Kidney capillary endothelial cell (primary cell): ENCODE results near the gene CLIP3.

Experiments used
- DNase-seq: peaks from one replicate; pipeline ENCODE4 v3.0.0-alpha.2; 2018; ENCODE audit warnings: low spot score

CLIP3 gene

DNA sequence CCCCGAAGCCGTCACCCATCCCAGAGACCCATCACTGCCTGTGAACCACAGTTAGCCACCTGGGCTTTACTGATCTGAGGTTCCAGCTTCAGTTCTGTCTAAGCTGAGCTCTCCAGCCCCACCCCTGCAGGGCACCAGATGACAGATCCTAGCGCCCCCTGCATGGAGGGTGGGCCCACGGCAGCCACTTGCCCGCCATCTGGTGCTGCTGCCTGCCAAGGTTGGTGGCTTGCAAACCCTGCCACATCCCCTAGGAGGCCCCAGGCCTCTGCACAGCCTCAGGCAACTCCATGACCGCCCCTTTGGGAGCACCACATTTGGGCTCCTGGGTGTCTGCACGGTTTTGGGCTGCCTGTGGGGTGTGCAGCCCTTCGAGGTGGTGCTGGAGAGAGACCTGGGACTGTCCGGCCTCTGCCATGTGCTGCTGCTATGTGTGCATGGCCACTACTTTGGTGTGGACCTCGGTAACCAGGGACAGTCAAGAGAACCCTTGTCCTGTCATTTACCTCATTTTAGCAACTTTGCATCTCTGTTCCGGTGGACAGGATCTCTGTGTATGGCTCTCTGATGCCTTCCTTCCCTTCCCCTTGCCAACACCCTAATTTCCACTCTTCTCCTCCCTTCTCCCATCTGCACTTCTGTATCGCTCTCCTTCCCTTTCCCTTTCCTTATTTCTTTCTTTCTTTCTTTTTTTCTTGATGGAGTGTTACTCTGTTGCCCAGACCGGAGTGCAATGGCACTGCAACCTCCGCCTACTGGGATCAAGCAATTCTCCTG lies 55.0 kb downstream of the CLIP3 start:
- DNase-seq, result no peak

DNA sequence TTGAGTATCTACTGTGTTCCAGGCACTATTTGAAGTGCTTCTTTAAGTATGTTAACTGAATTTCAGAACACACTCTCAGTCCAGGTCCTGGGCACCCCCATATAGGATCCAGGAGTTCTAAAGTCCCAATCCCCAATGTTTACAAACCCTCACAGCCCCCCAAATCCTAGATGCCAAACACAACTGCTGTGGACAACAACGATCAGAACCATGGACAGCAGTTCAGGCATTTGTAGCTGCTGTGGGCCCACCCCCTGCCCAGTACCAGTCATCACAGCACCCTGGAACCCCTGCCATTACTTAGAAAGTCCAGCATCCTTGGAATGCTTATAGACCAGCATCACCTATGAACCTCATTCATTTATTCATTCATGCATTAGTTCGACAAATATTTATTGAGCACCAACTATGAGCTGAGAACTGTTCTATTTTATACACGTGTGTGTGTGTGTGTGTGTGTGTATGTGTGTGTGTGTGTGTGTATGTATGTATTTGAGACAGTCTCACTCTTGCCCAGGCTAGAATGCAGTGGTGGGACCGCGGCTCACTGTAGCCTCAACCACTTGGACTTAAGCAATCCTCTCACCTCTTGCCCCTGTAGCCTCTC lies 57.0 kb downstream of the CLIP3 start:
- DNase-seq, result no peak

DNA sequence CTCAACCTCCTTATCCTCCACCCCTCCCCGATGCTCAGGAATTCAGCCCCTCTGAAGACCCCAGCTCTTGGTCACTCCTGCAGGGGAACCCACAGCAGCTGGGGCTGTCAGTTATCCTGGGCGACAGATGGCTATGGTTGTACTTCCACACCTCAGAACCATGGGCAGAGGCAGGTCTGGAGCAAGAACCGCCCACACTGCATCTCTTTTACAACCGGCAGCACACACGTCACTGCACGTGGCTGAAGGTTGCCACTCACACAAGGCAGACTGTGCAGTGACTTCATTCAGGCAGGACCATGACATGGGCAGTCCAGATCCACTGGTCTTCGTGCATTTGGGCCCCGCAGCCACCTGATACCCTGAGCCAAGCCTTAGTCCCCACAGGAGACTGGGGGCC lies 59.2 kb downstream of the CLIP3 start:
- no peak for DNase-seq

DNA sequence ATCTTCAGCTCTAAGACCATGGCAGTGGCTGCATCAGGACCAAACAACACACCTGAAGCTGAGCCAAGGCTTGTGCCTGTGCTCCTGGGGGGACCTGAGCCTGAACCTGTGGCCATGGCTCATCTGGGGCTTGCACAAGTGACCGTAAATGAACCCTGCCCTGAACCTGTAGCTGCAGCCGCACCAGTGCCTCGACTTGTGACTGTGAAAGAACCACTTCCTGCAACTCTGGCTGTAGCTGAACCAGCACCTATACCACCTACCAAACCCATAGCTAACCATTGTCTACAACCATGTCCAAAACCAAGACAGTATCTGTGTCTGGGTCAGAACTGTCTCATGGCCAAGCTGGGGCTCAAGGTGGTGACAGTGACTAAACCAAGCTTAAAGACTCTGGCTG lies 65.9 kb downstream of the CLIP3 start:
- DNase-seq, result no peak
